Neural progenitor cell (in vitro differentiated cells): ENCODE results near the gene NUDT3. TPM values are rescaled to one million over a fixed set of nuclear protein-coding genes. Genes with fewer than 3 reads are reported as not detected.

Source experiments
- DNase-seq: peaks from one replicate; pipeline ENCODE4 v3.0.0-alpha.2; 2016; ENCODE audit warnings: low spot score
- H2AFZ ChIP-seq: fragments of 200-600 bp; sonication (generic); replicated peaks from 2 replicates; pipeline ENCODE4 v1.6.1; 2016; ENCODE audit warnings: antibody characterized with exemption
- H3F3A ChIP-seq: fragments of 200-600 bp; sonication (generic); 2 replicates; pipeline ENCODE4 v1.6.1; 2016; ENCODE audit warnings: antibody characterized with exemption, low read depth
- H3K27ac ChIP-seq: fragments of 200-600 bp; sonication (generic); 2 replicates; pipeline ENCODE4 v1.5.1; 2016; ENCODE audit warnings: mild to moderate bottlenecking
- H3K27me3 ChIP-seq: fragments of 200-600 bp; sonication (generic); 2 replicates; pipeline ENCODE4 v1.6.1; 2016; ENCODE audit warnings: mild to moderate bottlenecking, moderate library complexity
- H3K36me3 ChIP-seq: fragments of 200-600 bp; sonication (generic); 2 replicates; pipeline ENCODE4 v1.5.1; 2016
- H3K4me1 ChIP-seq: fragments of 200-600 bp; sonication (generic); 2 replicates; pipeline ENCODE4 v1.6.1; 2016; ENCODE audit warnings: mixed run types
- H3K4me2 ChIP-seq: fragments of 200-600 bp; sonication (generic); 2 replicates; pipeline ENCODE4 v1.6.1; 2016
- H3K4me3 ChIP-seq: fragments of 200-600 bp; sonication (generic); 2 replicates; pipeline ENCODE4 v1.5.1; 2016
- H3K79me2 ChIP-seq: fragments of 200-600 bp; sonication (generic); 2 replicates; pipeline ENCODE4 v1.6.1; 2016; ENCODE audit warnings: low read depth
- H3K9ac ChIP-seq: fragments of 200-600 bp; sonication (generic); 2 replicates; pipeline ENCODE4 v1.6.1; 2016
- H3K9me3 ChIP-seq: fragments of 200-600 bp; sonication (generic); 2 replicates; pipeline ENCODE4 v1.5.1; 2016; ENCODE audit warnings: low read depth
- H4K20me1 ChIP-seq: fragments of 200-600 bp; sonication (generic); 2 replicates; pipeline ENCODE4 v1.6.1; 2016; ENCODE audit warnings: low read depth
- H3K27ac Mint-ChIP-seq: 3 replicates; pipeline ENCODE4 v1.8.0; 2021; ENCODE audit warnings: mixed read lengths
- H3K27me3 Mint-ChIP-seq: 2 replicates; pipeline ENCODE4 v1.8.0; 2022; ENCODE audit warnings: low read depth, mild to moderate bottlenecking, inconsistent platforms, moderate library complexity, mixed read lengths; ENCODE audit not compliant: insufficient read depth
- H3K36me3 Mint-ChIP-seq: 3 replicates; pipeline ENCODE4 v1.8.0; 2021; ENCODE audit warnings: mixed read lengths
- H3K4me1 Mint-ChIP-seq: 3 replicates; pipeline ENCODE4 v1.8.0; 2021; ENCODE audit warnings: mixed read lengths
- H3K4me3 Mint-ChIP-seq: 3 replicates; pipeline ENCODE4 v1.8.0; 2021; ENCODE audit warnings: mild to moderate bottlenecking, moderate library complexity, mixed read lengths
- H3K9me3 Mint-ChIP-seq: 3 replicates; pipeline ENCODE4 v1.8.0; 2020; ENCODE audit warnings: mixed read lengths
- CTCF ChIP-seq: fragments of 200-600 bp; sonication (generic); IDR thresholded peaks from 2 replicates; pipeline ENCODE4 v1.5.1; 2017; ENCODE audit warnings: antibody characterized with exemption, mild to moderate bottlenecking
- EZH2 ChIP-seq: fragments of 200-600 bp; sonication (generic); IDR thresholded peaks from 2 replicates; pipeline ENCODE4 v1.6.1; 2017; ENCODE audit warnings: antibody characterized with exemption, mild to moderate bottlenecking, moderate library complexity
- EZH2phosphoT487 ChIP-seq: fragments of 200-600 bp; sonication (generic); IDR thresholded peaks from 2 replicates; pipeline ENCODE4 v1.6.1; 2017; ENCODE audit warnings: antibody characterized with exemption
- total RNA-seq: library from RNA; depleted of rRNA; stranded (reverse); fragments of >200 nt; gene quantifications from 2 replicates; pipeline ENCODE4 v1.2.3, GENCODE V29; 2015; ENCODE audit warnings: low replicate concordance

The NUDT3 gene
- total RNA-seq, 1 donor from 2014 or later: 35.7 TPM

GRCh38 chr6:34316431-34317171 is 75.9 kb downstream of the NUDT3 start:
- Histone ChIP-seq H4K20me1 (peaks cover 21% of the 10 kb centered on the region), H3K4me1 (peaks cover 18% of the 10 kb centered on the region), H3K4me2 (no peak overlapping the region), H3F3A (no peaks in the 10 kb centered on the region), H3K27ac (no peak overlapping the region), H3K79me2 (peaks cover 22% of the 10 kb centered on the region), H2AFZ (no peak overlapping the region), H3K9me3 (no peaks in the 10 kb centered on the region), H3K27me3 (no peaks in the 10 kb centered on the region), H3K9ac (no peak overlapping the region), H3K4me3 (no peak overlapping the region), H3K36me3 (no peaks in the 10 kb centered on the region)
- TF ChIP-seq CTCF (no peak), EZH2 (no peak), EZH2phosphoT487 (no peak)
- Mint-ChIP-seq H3K27me3 (peaks cover 2% of the 10 kb centered on the region), H3K4me3 (no peak overlapping the region), H3K27ac (no peak overlapping the region), H3K36me3 (peaks cover 6% of the 10 kb centered on the region), H3K4me1 (peaks cover 10% of the 10 kb centered on the region), H3K9me3 (no peaks in the 10 kb centered on the region)
- DNase-seq: no peak

GRCh38 chr6:34315780-34316179 is 76.7 kb downstream of the NUDT3 start:
- no peak overlapping the region for H3K4me3 ChIP-seq
- Mint-ChIP-seq H3K27me3 (peaks cover 2% of the 10 kb centered on the region), H3K27ac (peak overlapping the region; percentile 4), H3K4me1 (peaks cover 10% of the 10 kb centered on the region), H3K36me3 (peaks cover 4% of the 10 kb centered on the region), H3K4me3 (no peak overlapping the region), H3K9me3 (no peaks in the 10 kb centered on the region)
- no peaks in the 10 kb centered on the region for H3K36me3 ChIP-seq
- H3K79me2 ChIP-seq: peaks cover 30% of the 10 kb centered on the region
- no peaks in the 10 kb centered on the region for H3K9me3 ChIP-seq
- H3K4me1 ChIP-seq: peaks cover 18% of the 10 kb centered on the region
- no peak for TF ChIP-seq EZH2phosphoT487
- no peak overlapping the region for H3K4me2 ChIP-seq
- no peak overlapping the region for H2AFZ ChIP-seq
- no peak overlapping the region for H3K9ac ChIP-seq
- H3K27me3 ChIP-seq: no peaks in the 10 kb centered on the region
- no peaks in the 10 kb centered on the region for H3F3A ChIP-seq
- peaks cover 23% of the 10 kb centered on the region for H4K20me1 ChIP-seq
- no peak overlapping the region for H3K27ac ChIP-seq
- DNase-seq: no peak

- Mint-ChIP-seq H3K4me1 (peaks cover 10% of the 10 kb centered on the region), H3K27me3 (peaks cover 2% of the 10 kb centered on the region), H3K9me3 (no peaks in the 10 kb centered on the region), H3K36me3 (peaks cover 4% of the 10 kb centered on the region), H3K4me3 (no peak overlapping the region), H3K27ac (no peak overlapping the region)
- H3F3A ChIP-seq: no peaks in the 10 kb centered on the region
- TF ChIP-seq EZH2phosphoT487 (no peak), EZH2 (no peak), CTCF (no peak)
- peaks cover 34% of the 10 kb centered on the region for H3K79me2 ChIP-seq
- peaks cover 26% of the 10 kb centered on the region for H4K20me1 ChIP-seq
- peaks cover 18% of the 10 kb centered on the region for H3K4me1 ChIP-seq
- H3K9ac ChIP-seq: no peak overlapping the region
- no peak overlapping the region for H2AFZ ChIP-seq
- H3K4me3 ChIP-seq: no peak overlapping the region
- DNase-seq: no peak
- no peak overlapping the region for H3K27ac ChIP-seq
- no peaks in the 10 kb centered on the region for H3K27me3 ChIP-seq
- no peak overlapping the region for H3K4me2 ChIP-seq
- no peaks in the 10 kb centered on the region for H3K36me3 ChIP-seq
- H3K9me3 ChIP-seq: no peaks in the 10 kb centered on the region
Observed at GRCh38 chr6:34315256-34315655, 77.2 kb downstream of the NUDT3 start.

- no peak overlapping the region for H3K27ac Mint-ChIP-seq
- Histone ChIP-seq H3K27ac (no peak overlapping the region), H2AFZ (no peak overlapping the region), H3K9me3 (no peaks in the 10 kb centered on the region), H3K79me2 (peaks cover 53% of the 10 kb centered on the region), H3K4me1 (peaks cover 10% of the 10 kb centered on the region), H3K36me3 (no peaks in the 10 kb centered on the region), H3K4me3 (no peak overlapping the region), H3K9ac (no peak overlapping the region), H3K27me3 (no peaks in the 10 kb centered on the region), H3F3A (no peaks in the 10 kb centered on the region), H3K4me2 (no peak overlapping the region), H4K20me1 (peaks cover 34% of the 10 kb centered on the region)
- peaks cover 6% of the 10 kb centered on the region for H3K4me1 Mint-ChIP-seq
- peaks cover 2% of the 10 kb centered on the region for H3K27me3 Mint-ChIP-seq
- H3K4me3 Mint-ChIP-seq: no peak overlapping the region
- TF ChIP-seq EZH2 (no peak), EZH2phosphoT487 (no peak), CTCF (no peak)
- no peaks in the 10 kb centered on the region for H3K36me3 Mint-ChIP-seq
- H3K9me3 Mint-ChIP-seq: no peaks in the 10 kb centered on the region
- DNase-seq: no peak
Observed at GRCh38 chr6:34312259-34312658, 80.2 kb downstream of the NUDT3 start.
